GM12878 (cell line): ENCODE data around the gene CAPN7.

Experiments used
- CHD2 ChIP-seq: IDR thresholded peaks from 2 replicates; pipeline ENCODE4 v1.6.1; 2011; ENCODE audit warnings: low read depth, low read length, improper control_type of control experiment, borderline replicate concordance
- PAX8 ChIP-seq: fragments of 450-650 bp; IDR thresholded peaks from 2 replicates; pipeline ENCODE4 v1.6.1; 2017; ENCODE audit warnings: mild to moderate bottlenecking, moderate library complexity
- TF ChIP-seq, protein P1 (sequence below): IDR thresholded peaks from 2 replicates; pipeline ENCODE4 v1.6.1; 2012; ENCODE audit warnings: low read depth, low read length, improper control_type of control experiment
- TF ChIP-seq, protein P2 (sequence below), 3 experiments: IDR thresholded peaks in 2 of 3; conservative IDR thresholded peaks in 1 of 3; 2 replicates each; pipeline ENCODE4 v1.5.1; 2011; ENCODE audit warnings: low read depth in 3 of 3, low read length in 3 of 3, mild to moderate bottlenecking in 3 of 3, control low read depth in 2 of 3, moderate library complexity in 2 of 3, inconsistent platforms in 1 of 3, mixed read lengths in 1 of 3; ENCODE audit not compliant: control insufficient read depth in 2 of 3, insufficient read depth in 1 of 3; ENCODE audit errors: extremely low read depth in 1 of 3

DNA sequence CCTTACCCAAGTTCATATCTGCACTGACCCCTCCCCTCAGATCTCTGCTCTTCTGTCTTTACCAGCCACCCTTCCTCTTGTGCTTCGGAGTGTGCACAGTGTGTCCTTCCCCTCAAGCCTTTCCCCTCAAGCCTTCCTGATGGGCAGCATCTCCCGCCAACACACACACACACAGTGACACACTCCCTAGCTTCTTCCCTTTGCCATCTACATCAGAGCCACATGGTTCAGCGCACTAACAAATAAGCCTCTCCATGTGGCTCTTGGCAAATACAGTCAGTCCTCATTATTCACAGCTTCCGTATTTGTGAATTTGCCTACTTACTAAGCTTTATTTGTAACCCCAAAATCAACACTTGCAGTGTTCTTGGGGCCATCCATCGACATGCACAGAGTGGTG is 88.9 kb downstream of the CAPN7 start:
- TF ChIP-seq, protein P1, sequence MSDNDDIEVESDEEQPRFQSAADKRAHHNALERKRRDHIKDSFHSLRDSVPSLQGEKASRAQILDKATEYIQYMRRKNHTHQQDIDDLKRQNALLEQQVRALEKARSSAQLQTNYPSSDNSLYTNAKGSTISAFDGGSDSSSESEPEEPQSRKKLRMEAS: no peak
- TF ChIP-seq, protein P2, sequence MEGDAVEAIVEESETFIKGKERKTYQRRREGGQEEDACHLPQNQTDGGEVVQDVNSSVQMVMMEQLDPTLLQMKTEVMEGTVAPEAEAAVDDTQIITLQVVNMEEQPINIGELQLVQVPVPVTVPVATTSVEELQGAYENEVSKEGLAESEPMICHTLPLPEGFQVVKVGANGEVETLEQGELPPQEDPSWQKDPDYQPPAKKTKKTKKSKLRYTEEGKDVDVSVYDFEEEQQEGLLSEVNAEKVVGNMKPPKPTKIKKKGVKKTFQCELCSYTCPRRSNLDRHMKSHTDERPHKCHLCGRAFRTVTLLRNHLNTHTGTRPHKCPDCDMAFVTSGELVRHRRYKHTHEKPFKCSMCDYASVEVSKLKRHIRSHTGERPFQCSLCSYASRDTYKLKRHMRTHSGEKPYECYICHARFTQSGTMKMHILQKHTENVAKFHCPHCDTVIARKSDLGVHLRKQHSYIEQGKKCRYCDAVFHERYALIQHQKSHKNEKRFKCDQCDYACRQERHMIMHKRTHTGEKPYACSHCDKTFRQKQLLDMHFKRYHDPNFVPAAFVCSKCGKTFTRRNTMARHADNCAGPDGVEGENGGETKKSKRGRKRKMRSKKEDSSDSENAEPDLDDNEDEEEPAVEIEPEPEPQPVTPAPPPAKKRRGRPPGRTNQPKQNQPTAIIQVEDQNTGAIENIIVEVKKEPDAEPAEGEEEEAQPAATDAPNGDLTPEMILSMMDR (IDR thresholded peaks at IDR 0.05 in 2 of 3, conservative IDR thresholded peaks at IDR 0.05 in 1 of 3; ENCODE audit: control insufficient read depth in 2 of 3, extremely low read depth in 1 of 3, insufficient read depth in 1 of 3, low read depth in 3 of 3, low read length in 3 of 3): no peak
- TF ChIP-seq CHD2 (no peak), PAX8 (no peak)
